K562 (cell line): ENCODE measurements around the gene MRPL11. TPM values are rescaled to one million over a fixed set of nuclear protein-coding genes. Genes with fewer than 3 reads are reported as not detected.

Experiments
- ATF1 ChIP-seq, 2 experiments: fragments of 450-650 bp in 1 of 2; IDR thresholded peaks; 2 replicates each; pipeline ENCODE4 v1.6.1; 2016; ENCODE audit warnings: missing compliant biosample characterization in 1 of 2, missing genetic modification characterization in 1 of 2
- DACH1 ChIP-seq: fragments of 450-650 bp; IDR thresholded peaks from 2 replicates; pipeline ENCODE4 v1.6.1; 2018; ENCODE audit not compliant: partially characterized antibody
- DIDO1 ChIP-seq: fragments of 450-650 bp; IDR thresholded peaks from 2 replicates; pipeline ENCODE4 v1.6.1; 2016; ENCODE audit warnings: low read depth, missing biosample characterization, missing genetic modification characterization
- ELF1 ChIP-seq: fragments of 200-800 bp; sonication (Bioruptor generic); IDR thresholded peaks from 2 replicates; pipeline ENCODE4 v1.6.1; 2016; ENCODE audit warnings: missing genetic modification characterization, missing compliant biosample characterization
- HCFC1 ChIP-seq: IDR thresholded peaks from 2 replicates; pipeline ENCODE4 v1.6.1; 2012; ENCODE audit warnings: low read depth, low read length, improper control_type of control experiment
- HDGF ChIP-seq: fragments of 450-650 bp; IDR thresholded peaks from 2 replicates; pipeline ENCODE4 v1.6.1; 2016
- HMG20A ChIP-seq: fragments of 450-650 bp; formaldehyde crosslinking; conservative IDR thresholded peaks from 2 replicates; pipeline ENCODE4 v1.4.0; 2020; ENCODE audit warnings: mild to moderate bottlenecking, mixed read lengths
- KLF10 ChIP-seq: fragments of 250-450 bp; sonication (Bioruptor Pico); IDR thresholded peaks from 2 replicates; pipeline ENCODE4 v1.6.1; 2021; ENCODE audit warnings: matching md5 sums
- MAFF ChIP-seq: IDR thresholded peaks from 2 replicates; pipeline ENCODE4 v1.6.1; 2012; ENCODE audit warnings: low read length, improper control_type of control experiment
- NUFIP1 ChIP-seq: fragments of 450-650 bp; IDR thresholded peaks from 2 replicates; pipeline ENCODE4 v1.6.1; 2018; ENCODE audit not compliant: partially characterized antibody
- PHB2 ChIP-seq: fragments of 450-650 bp; IDR thresholded peaks from 2 replicates; pipeline ENCODE4 v1.6.1; 2017; ENCODE audit warnings: low read depth
- PHF20 ChIP-seq: fragments of 450-650 bp; IDR thresholded peaks from 2 replicates; pipeline ENCODE4 v1.6.1; 2018; ENCODE audit not compliant: partially characterized antibody
- POLR2A ChIP-seq: fragments of 450-650 bp; conservative IDR thresholded peaks from 2 replicates; pipeline ENCODE4 v1.6.1; 2016
- POLR2AphosphoS2 ChIP-seq: IDR thresholded peaks from 2 replicates; pipeline ENCODE4 v1.6.1; 2012; ENCODE audit warnings: low read length, improper control_type of control experiment
- PTTG1 ChIP-seq: fragments of 450-650 bp; IDR thresholded peaks from 2 replicates; pipeline ENCODE4 v1.6.1; 2016; ENCODE audit warnings: low read depth, mild to moderate bottlenecking, missing genetic modification characterization, missing compliant biosample characterization
- SETDB1 ChIP-seq: IDR thresholded peaks from one replicate; pipeline ENCODE4 v1.6.1; 2012; ENCODE audit warnings: low read length, control low read depth, inconsistent platforms
- SFPQ ChIP-seq: fragments of 200-400 bp; formaldehyde crosslinking; IDR thresholded peaks from 2 replicates; pipeline ENCODE4 v1.6.1; 2017; ENCODE audit warnings: mild to moderate bottlenecking, low read depth, low read length, moderate library complexity
- SRSF9 ChIP-seq: fragments of 200-400 bp; formaldehyde crosslinking; IDR thresholded peaks from 2 replicates; pipeline ENCODE4 v1.6.1; 2017; ENCODE audit warnings: low read depth, low read length, borderline replicate concordance
- TAL1 ChIP-seq: fragments of 450-650 bp; IDR thresholded peaks from 2 replicates; pipeline ENCODE4 v1.6.1; 2016; ENCODE audit warnings: mild to moderate bottlenecking
- TRIM24 ChIP-seq, 2 experiments: fragments of 450-650 bp; IDR thresholded peaks; 2 replicates each; pipeline ENCODE4 v1.6.1; 2016
- ZBTB2 ChIP-seq: fragments of 450-650 bp; IDR thresholded peaks from 2 replicates; pipeline ENCODE4 v1.6.1; 2016; ENCODE audit warnings: antibody characterized with exemption
- ZBTB26 ChIP-seq: fragments of 450-650 bp; formaldehyde crosslinking; IDR thresholded peaks from 2 replicates; pipeline ENCODE4 v1.4.0; 2022; ENCODE audit warnings: missing genetic modification characterization
- ZFPM2 ChIP-seq: fragments of 250-450 bp; sonication (Bioruptor Pico); IDR thresholded peaks from 2 replicates; pipeline ENCODE4 v1.5.1; 2022; ENCODE audit warnings: mild to moderate bottlenecking
- ZNF224 ChIP-seq: sonication (generic); formaldehyde crosslinking; IDR thresholded peaks from 2 replicates; pipeline ENCODE4 v1.8.0; 2022; ENCODE audit warnings: mild to moderate bottlenecking, missing genetic modification reagents
- ZNF655 ChIP-seq: fragments of 250-450 bp; sonication (Bioruptor Pico); IDR thresholded peaks from 2 replicates; pipeline ENCODE4 v1.5.0; 2021
- ZNF696 ChIP-seq: fragments of 250-450 bp; sonication (Bioruptor Pico); conservative IDR thresholded peaks from 2 replicates; pipeline ENCODE4 v1.4.0; 2020; ENCODE audit warnings: mild to moderate bottlenecking, moderate library complexity
- polyA plus RNA-seq, 8 experiments: library from polyadenylated mRNA; depleted of rRNA in 4 of 8; stranded (reverse) in 5 of 8; unstranded in 3 of 8; fragments of >200 nt; fragmentation: Nextera tagmentation in 2 of 8; fragmentation: Illumina TruSeq in 1 of 8; extraction: Ambion mirVana in 2 of 8; extraction: Trizol in 1 of 8; gene quantifications; 2 replicates each; pipeline versions ENCODE4 v1.2.1 to v1.2.3, GENCODE V29; 2011 to 2014; ENCODE audit warnings: inconsistent platforms in 1 of 8, missing spikeins in 1 of 8
- total RNA-seq, 7 experiments: library from RNA; depleted of rRNA in 6 of 7; stranded (reverse); fragments of >200 nt in 6 of 7; fragmentation: Illumina TruSeq in 2 of 7; extraction: Trizol in 2 of 7; gene quantifications; 2 replicates each; pipeline versions ENCODE4 v1.2.1 to v1.2.3, GENCODE V29; 2011 to 2021; ENCODE audit warnings: low replicate concordance in 1 of 7

Gene MRPL11
- total and polyA plus RNA-seq, 9 of the 15 experiments (the other 6 are each of a cell fraction or from before 2014, with no cell fraction given), result 33.0 to 173 (median 91.9) TPM

GRCh38 chr11:66480117-66480938 lies 41.7 kb upstream of the MRPL11 start, which contains the start of gene DPP3 (continued):
- TF ChIP-seq ELF1 (peak; percentile 98), ATF1 (CRISPR knock-in tag; IDR thresholded peaks at IDR 0.05) (0 out of 2 replicates have a peak, but pooled peaks have one; percentile 30), ATF1 (tag; IDR thresholded peaks at IDR 0.05) (peak; percentile 89), SETDB1 (no peak), HMG20A (CRISPR knock-in tag) (no peak), PHF20 (peak; percentile 91), SRSF9 (no peak), DIDO1 (no peak), ZBTB26 (CRISPR knock-in tag) (0 out of 2 replicates have a peak, but pooled peaks have one; percentile 34), PTTG1 (no peak), ZNF224 (CRISPR knock-in tag) (no peak), ZNF655 (CRISPR knock-in tag) (0 out of 2 replicates have a peak, but pooled peaks have one; percentile 31), ZBTB2 (peak; percentile 70), POLR2A (peak; percentile 94), KLF10 (CRISPR knock-in tag) (no peak), PHB2 (no peak), HCFC1 (no peak; the same call in 1 of the 2 replicates), POLR2AphosphoS2 (no peak), SFPQ (no peak), NUFIP1 (no peak), TRIM24 (IDR thresholded peaks at IDR 0.05) (no peak), MAFF (0 out of 2 replicates have a peak, but pooled peaks have one; percentile 1), ZFPM2 (CRISPR knock-in tag) (no peak), DACH1 (no peak), ZNF696 (CRISPR knock-in tag) (no peak), TAL1 (no peak), HDGF (no peak)
